GM18951 (cell line): ENCODE results near the gene LRRC36.
"Not testable (repeated sequence)": the region's sequence is repeated elsewhere in the genome, so short reads cannot be mapped to it uniquely, and the experiment has no call there.

Experiments used
- POLR2A ChIP-seq: IDR thresholded peaks from 4 replicates; pipeline ENCODE4 v1.6.1; 2011; ENCODE audit warnings: mild to moderate bottlenecking; ENCODE audit not compliant: insufficient read length, insufficient read depth; ENCODE audit errors: extremely low read depth
- in situ Hi-C: fragments of 300-500 bp; cut with MboI; formaldehyde crosslinking; loops from one replicate; pipeline ENCODE4 v1.12.0; 2022; ENCODE audit warnings: low sequenced_read_pairs, mixed read lengths, inconsistent platforms; ENCODE audit not compliant: unreplicated experiment

LRRC36 gene

GRCh38 chr16:67372664-67373063, 46.0 kb downstream of the LRRC36 start:
- in situ Hi-C loops: no loop called here
- TF ChIP-seq POLR2A: no peak

DNA sequence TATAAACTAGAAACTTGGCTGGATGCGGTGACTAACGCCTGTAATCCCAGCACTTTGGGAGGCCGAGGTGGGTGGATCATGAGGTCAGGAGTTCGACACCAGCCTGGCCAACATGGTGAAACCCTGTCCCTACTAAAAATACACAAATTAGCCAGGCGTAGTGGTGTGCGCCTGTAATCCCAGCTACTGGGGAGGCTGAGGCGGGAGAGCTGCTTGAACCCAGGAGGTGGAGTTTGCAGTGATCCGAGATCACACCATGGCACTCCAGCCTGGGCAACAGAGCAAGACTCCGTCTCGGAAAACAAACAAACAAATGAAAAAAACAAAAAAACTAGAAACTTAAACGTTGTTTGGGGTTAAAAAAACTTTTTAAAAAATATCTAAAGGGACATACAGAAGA, 49.4 kb downstream of the LRRC36 start:
- in situ Hi-C loops: not testable (repeated sequence)

- in situ Hi-C loops: no loop called here
- no peak for TF ChIP-seq POLR2A
Measured at GRCh38 chr16:67378642-67379041, 52.0 kb downstream of the LRRC36 start.

DNA sequence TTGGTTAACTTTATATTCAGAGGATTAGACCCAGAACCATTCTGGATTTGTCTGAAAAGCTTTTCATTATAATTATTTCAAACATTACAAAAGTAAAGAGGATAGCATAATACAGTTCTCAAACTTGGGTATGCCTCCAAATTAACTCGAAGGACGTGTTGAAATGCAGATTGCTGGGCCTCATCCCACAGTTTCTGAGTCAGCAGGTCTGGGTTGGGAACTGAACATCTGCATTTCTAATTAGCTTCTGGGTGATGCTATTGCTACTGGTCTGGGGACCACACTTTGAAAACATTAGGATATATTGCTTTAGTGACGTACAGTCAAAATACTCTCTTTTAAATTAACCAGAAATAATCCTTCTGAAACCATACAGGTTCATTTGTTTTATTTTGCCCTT, 56.7 kb downstream of the LRRC36 start:
- in situ Hi-C loops: no loop called here
- no peak for TF ChIP-seq POLR2A

- TF ChIP-seq POLR2A: no peak
- in situ Hi-C loops: no loop called here
Measured at GRCh38 chr16:67384778-67385510, 58.3 kb downstream of the LRRC36 start.

- in situ Hi-C loops: no loop called here
- TF ChIP-seq POLR2A: no peak
Measured at GRCh38 chr16:67386861-67387455, 60.3 kb downstream of the LRRC36 start.

- no peak for TF ChIP-seq POLR2A
- in situ Hi-C loops: no loop called here
Measured at GRCh38 chr16:67387479-67388079, 61.0 kb downstream of the LRRC36 start.

GRCh38 chr16:67388191-67388590, 61.6 kb downstream of the LRRC36 start:
- in situ Hi-C loops: no loop called here
- no peak for TF ChIP-seq POLR2A

DNA sequence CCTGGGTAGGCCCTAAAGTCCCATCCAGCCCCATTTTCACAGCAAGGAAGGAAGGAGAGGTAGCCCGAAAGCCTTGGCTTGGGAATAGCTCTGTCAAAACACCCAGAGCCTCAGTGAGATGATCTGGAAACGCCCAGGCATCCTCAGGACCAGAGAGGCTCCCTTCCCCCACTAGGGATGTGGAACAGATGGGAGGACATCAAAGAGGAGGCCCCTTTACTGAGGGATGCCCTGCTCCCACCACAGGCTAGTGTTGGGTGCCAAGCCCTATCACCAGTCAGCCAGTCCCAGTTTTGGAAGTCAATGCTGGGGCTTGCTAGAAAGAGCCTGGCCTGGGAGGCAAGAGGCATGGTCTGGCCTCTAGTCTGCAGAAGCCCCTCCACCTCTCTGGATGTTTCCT, 62.0 kb downstream of the LRRC36 start:
- in situ Hi-C loops: no loop called here
- no peak for TF ChIP-seq POLR2A

- in situ Hi-C loops: no loop called here
- no peak for TF ChIP-seq POLR2A
Measured at GRCh38 chr16:67389911-67390815, 63.5 kb downstream of the LRRC36 start.

GRCh38 chr16:67390816-67391423, 64.3 kb downstream of the LRRC36 start:
- TF ChIP-seq POLR2A: no peak

DNA sequence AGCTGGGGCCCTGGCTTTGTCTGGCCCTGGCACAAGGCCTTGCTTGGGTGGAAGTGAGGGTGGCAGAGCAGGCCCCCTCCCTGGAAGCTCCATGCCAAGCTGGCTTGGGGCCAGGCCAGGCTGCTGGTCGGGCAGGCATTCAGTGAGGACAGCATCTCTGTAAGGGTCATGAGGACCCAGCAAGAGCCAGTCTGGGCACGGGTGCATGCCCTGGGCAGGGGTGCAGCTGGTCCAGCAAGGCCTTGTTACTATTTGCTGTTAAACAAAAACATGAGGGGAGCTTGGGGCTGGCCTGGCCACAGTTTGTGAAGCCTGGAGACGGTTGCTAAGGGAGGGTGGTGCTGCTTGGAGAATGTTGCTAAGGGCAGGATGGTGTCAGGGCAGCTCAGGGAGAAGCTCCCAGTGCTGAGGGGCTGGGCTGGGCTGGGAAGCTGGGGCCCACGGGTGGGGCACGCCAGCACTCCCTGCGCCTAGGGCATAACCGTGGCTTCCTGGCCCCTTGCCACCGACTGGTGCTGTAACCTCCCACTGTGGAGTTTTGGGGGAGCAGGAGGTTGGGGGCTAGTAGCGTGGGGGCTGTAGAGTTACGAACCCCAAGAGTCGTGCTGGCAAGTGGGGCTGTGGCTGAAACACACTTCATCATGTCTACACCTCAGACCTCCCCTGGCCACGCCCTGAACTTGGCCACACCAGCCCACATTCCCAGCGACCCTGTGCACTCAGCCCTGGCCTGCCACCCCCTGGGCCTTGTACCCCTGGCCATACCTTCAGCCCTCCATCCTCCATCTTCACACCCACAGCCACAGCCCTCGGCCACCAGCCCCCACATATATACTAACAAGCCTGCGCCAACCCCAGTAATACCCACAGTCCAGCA, 65.0 kb downstream of the LRRC36 start:
- in situ Hi-C loops: no loop called here
- no peak for TF ChIP-seq POLR2A

More at GRCh38 chr16:67390816-67391423, 64.3 kb downstream of the LRRC36 start:
- in situ Hi-C loops: no loop called here
